H9 (cell line): ENCODE results near the gene NTMT1. TPM values are rescaled to one million over a fixed set of nuclear protein-coding genes. Genes with fewer than 3 reads are reported as not detected.
A peak's percentile ranks its signal among the peaks of the same experiment; 100 is the strongest.

Experiments used
- DNase-seq: peaks from one replicate; pipeline ENCODE4 v3.0.0-alpha.2; 2017
- H2AFZ ChIP-seq: one replicate; pipeline ENCODE4 v1.6.1; 2013; ENCODE audit warnings: mild to moderate bottlenecking, low read length, control low read depth, moderate library complexity
- H2AK5ac ChIP-seq: 2 replicates; pipeline ENCODE4 v1.6.1; 2013; ENCODE audit warnings: low read length, control low read depth, mixed read lengths; ENCODE audit not compliant: insufficient read length
- H2BK120ac ChIP-seq: one replicate; pipeline ENCODE4 v1.6.1; 2013; ENCODE audit warnings: low read depth, mild to moderate bottlenecking, low read length, control low read depth, inconsistent platforms; ENCODE audit not compliant: poor library complexity, severe bottlenecking
- H2BK12ac ChIP-seq: 2 replicates; pipeline ENCODE4 v1.6.1; 2013; ENCODE audit warnings: low read length, control low read depth, mixed read lengths, low read depth; ENCODE audit not compliant: insufficient read length
- H2BK15ac ChIP-seq: 2 replicates; pipeline ENCODE4 v1.6.1; 2013; ENCODE audit warnings: low read depth, low read length, control low read depth
- H2BK20ac ChIP-seq: one replicate; pipeline ENCODE4 v1.6.1; 2013; ENCODE audit warnings: low read depth, mild to moderate bottlenecking, low read length, control low read depth, inconsistent platforms; ENCODE audit not compliant: poor library complexity, severe bottlenecking
- H2BK5ac ChIP-seq: 2 replicates; pipeline ENCODE4 v1.6.1; 2013; ENCODE audit warnings: low read length, control low read depth, mixed read lengths; ENCODE audit not compliant: insufficient read length
- H3K14ac ChIP-seq: 2 replicates; pipeline ENCODE4 v1.6.1; 2013; ENCODE audit warnings: low read length, control low read depth; ENCODE audit not compliant: insufficient read depth
- H3K18ac ChIP-seq: 2 replicates; pipeline ENCODE4 v1.6.1; 2013; ENCODE audit warnings: low read depth, mild to moderate bottlenecking, mixed read lengths, low read length, control low read depth; ENCODE audit not compliant: insufficient read length
- H3K23ac ChIP-seq: 2 replicates; pipeline ENCODE4 v1.6.1; 2013; ENCODE audit warnings: low read length, control low read depth, mixed read lengths, low read depth; ENCODE audit not compliant: insufficient read length
- H3K23me2 ChIP-seq: 2 replicates; pipeline ENCODE4 v1.6.1; 2013; ENCODE audit warnings: low read depth, mild to moderate bottlenecking, mixed read lengths, low read length, control low read depth; ENCODE audit not compliant: insufficient read length, poor library complexity, severe bottlenecking
- H3K27ac ChIP-seq: 2 replicates; pipeline ENCODE4 v1.5.1; 2013; ENCODE audit warnings: low read length, control low read depth, mixed read lengths, low read depth; ENCODE audit not compliant: insufficient read length
- H3K27me3 ChIP-seq: 2 replicates; pipeline ENCODE4 v1.6.1; 2013; ENCODE audit warnings: low read length, control low read depth, inconsistent platforms; ENCODE audit not compliant: insufficient read depth
- H3K4ac ChIP-seq: 2 replicates; pipeline ENCODE4 v1.6.1; 2013; ENCODE audit warnings: low read depth, mild to moderate bottlenecking, control low read depth, inconsistent platforms, low read length, moderate library complexity
- H3K4me1 ChIP-seq: 2 replicates; pipeline ENCODE4 v1.6.1; 2013; ENCODE audit warnings: low read length, control low read depth, inconsistent platforms; ENCODE audit not compliant: insufficient read depth
- H3K4me2 ChIP-seq: 2 replicates; pipeline ENCODE4 v1.6.1; 2013; ENCODE audit warnings: low read length, control low read depth, mixed read lengths; ENCODE audit not compliant: insufficient read length, insufficient read depth
- H3K56ac ChIP-seq: 2 replicates; pipeline ENCODE4 v1.6.1; 2013; ENCODE audit warnings: low read depth, mild to moderate bottlenecking, mixed read lengths, low read length, control low read depth; ENCODE audit not compliant: insufficient read length
- H3K79me1 ChIP-seq: 2 replicates; pipeline ENCODE4 v1.6.1; 2013; ENCODE audit warnings: low read depth, mild to moderate bottlenecking, moderate library complexity, low read length, control low read depth, inconsistent platforms; ENCODE audit not compliant: insufficient read depth, poor library complexity, severe bottlenecking
- H3K79me2 ChIP-seq: 2 replicates; pipeline ENCODE4 v1.6.1; 2013; ENCODE audit warnings: low read length, control low read depth, inconsistent platforms; ENCODE audit not compliant: insufficient read depth
- H3K9ac ChIP-seq: 2 replicates; pipeline ENCODE4 v1.6.1; 2013; ENCODE audit warnings: low read length, control low read depth, mixed read lengths; ENCODE audit not compliant: insufficient read length; ENCODE audit errors: extremely low read depth
- H3K9me3 ChIP-seq: one replicate; pipeline ENCODE4 v1.6.1; 2013; ENCODE audit warnings: low read depth, low read length, inconsistent platforms; ENCODE audit not compliant: control insufficient read depth
- H3T11ph ChIP-seq: one replicate; pipeline ENCODE4 v1.6.1; 2013; ENCODE audit warnings: mild to moderate bottlenecking, low read length, control low read depth, inconsistent platforms
- H4K20me1 ChIP-seq: one replicate; pipeline ENCODE4 v1.6.1; 2013; ENCODE audit not compliant: control insufficient read depth, insufficient read length, insufficient read depth
- H4K5ac ChIP-seq: 2 replicates; pipeline ENCODE4 v1.6.1; 2013; ENCODE audit warnings: low read depth, mild to moderate bottlenecking, mixed read lengths, low read length, control low read depth; ENCODE audit not compliant: insufficient read length
- H4K8ac ChIP-seq: replicated peaks from 2 replicates; pipeline ENCODE4 v1.6.1; 2013; ENCODE audit warnings: low read length, control low read depth, mixed read lengths, low read depth; ENCODE audit not compliant: insufficient read length
- H4K91ac ChIP-seq: 2 replicates; pipeline ENCODE4 v1.6.1; 2013; ENCODE audit warnings: low read depth, mild to moderate bottlenecking, moderate library complexity, mixed read lengths, low read length, control low read depth; ENCODE audit not compliant: insufficient read length
- H3K27ac Mint-ChIP-seq, 3 experiments: 2 replicates in 2 of 3; 3 replicates in 1 of 3; pipeline ENCODE4 v1.8.0; 2020 to 2021; ENCODE audit warnings: mixed read lengths in 3 of 3, mild to moderate bottlenecking in 1 of 3, moderate library complexity in 1 of 3
- H3K27me3 Mint-ChIP-seq: 2 replicates; pipeline ENCODE4 v1.8.0; 2021; ENCODE audit warnings: low read depth, mild to moderate bottlenecking, moderate library complexity, mixed read lengths
- H3K36me3 Mint-ChIP-seq, 3 experiments: 2 replicates in 2 of 3; 3 replicates in 1 of 3; pipeline ENCODE4 v1.8.0; 2020 to 2021; ENCODE audit warnings: low read depth in 3 of 3, mixed read lengths in 3 of 3; ENCODE audit not compliant: insufficient read depth in 1 of 3
- H3K4me1 Mint-ChIP-seq, 2 experiments: 2 replicates each; pipeline ENCODE4 v1.8.0; 2020; ENCODE audit warnings: mixed read lengths in 2 of 2
- H3K4me3 Mint-ChIP-seq, 2 experiments: 2 replicates in 1 of 2; 3 replicates in 1 of 2; pipeline ENCODE4 v1.8.0; 2020 to 2021; ENCODE audit warnings: mild to moderate bottlenecking in 2 of 2, mixed read lengths in 2 of 2, moderate library complexity in 1 of 2
- H3K9me3 Mint-ChIP-seq, 2 experiments: 2 replicates in 1 of 2; 3 replicates in 1 of 2; pipeline ENCODE4 v1.8.0; 2020; ENCODE audit warnings: mild to moderate bottlenecking in 2 of 2, mixed read lengths in 2 of 2, moderate library complexity in 1 of 2
- CTCF ChIP-seq: fragments of 200-600 bp; sonication (generic); conservative IDR thresholded peaks from 3 replicates; pipeline ENCODE4 v1.8.0; 2021; ENCODE audit warnings: antibody characterized with exemption, mild to moderate bottlenecking
- WGBS: extraction: QIAGEN DNeasy Blood & Tissue Kit; methylation state at CpG from one replicate; pipeline ENCODE4 v1.1.7; 2013; ENCODE audit warnings: missing lambda C conversion rate, low lambda C conversion rate, mixed read lengths; ENCODE audit not compliant: insufficient read length; ENCODE audit errors: extremely low coverage; 5-methylcytosine and 5-hydroxymethylcytosine counted together
- total RNA-seq: library from RNA; stranded (reverse); gene quantifications from 2 replicates; pipeline ENCODE4 v1.2.1, GENCODE V29; 2021

The NTMT1 gene
- total RNA-seq, 1 experiment from 2014 or later, result 57.9 TPM

- H3K36me3 Mint-ChIP-seq, result no peaks in the 10 kb centered on the region
- H3K79me2 ChIP-seq, result no peaks in the 10 kb centered on the region
- no peak overlapping the region for H2AK5ac ChIP-seq
- no peak overlapping the region for H2BK15ac ChIP-seq
- H3K4me1 Mint-ChIP-seq, result peaks cover 25 to 34% of the 10 kb centered on the region in 2 experiments
- no peak overlapping the region for H3K23ac ChIP-seq
- H3K18ac ChIP-seq, result no peak overlapping the region
- peaks cover 5% of the 10 kb centered on the region; the same call in 1 of the 2 replicates for H3K4me1 ChIP-seq
- no peaks in the 10 kb centered on the region for H3K9me3 ChIP-seq
- H4K91ac ChIP-seq, result no peak overlapping the region
- peaks cover 48% of the 10 kb centered on the region for H3K27me3 Mint-ChIP-seq
- H3K4me2 ChIP-seq, result peak overlapping the region; percentile 51
- no peaks in the 10 kb centered on the region; a peak in 1 of 5 replicates for H3K9me3 Mint-ChIP-seq
- no peak overlapping the region for H3K27ac Mint-ChIP-seq
- H2BK5ac ChIP-seq, result no peak overlapping the region
- H2BK120ac ChIP-seq, result no peak overlapping the region
- H3K27me3 ChIP-seq, result no peaks in the 10 kb centered on the region
- no peak overlapping the region for H3K14ac ChIP-seq
- H2BK20ac ChIP-seq, result no peak overlapping the region
- no peak overlapping the region for H3K9ac ChIP-seq
- H4K5ac ChIP-seq, result no peak overlapping the region
- H3K56ac ChIP-seq, result no peak overlapping the region
- no CpG with 5 or more reads among the region's 12 CpGs for WGBS
- peaks cover 5% of the 10 kb centered on the region for H3K23me2 ChIP-seq
- H2BK12ac ChIP-seq, result no peak overlapping the region
- peak overlapping the region; percentile 59 to 80; a peak in 3 of 5 replicates for H3K4me3 Mint-ChIP-seq
- H4K20me1 ChIP-seq, result no peaks in the 10 kb centered on the region
- no peak overlapping the region for H2AFZ ChIP-seq
- no peak overlapping the region for H4K8ac ChIP-seq
- no peak overlapping the region for H3K4ac ChIP-seq
- H3K27ac ChIP-seq, result no peak overlapping the region
- H3T11ph ChIP-seq, result no peak overlapping the region
- no peak for DNase-seq
- no peaks in the 10 kb centered on the region for H3K79me1 ChIP-seq
- TF ChIP-seq CTCF, result no peak
Observed at GRCh38 chr9:129611307-129611800, 14.6 kb upstream of the NTMT1 start.
